OCI-LY7 (cell line): Measurements from ENCODE around the gene CRELD1. TPM values are rescaled to one million over a fixed set of nuclear protein-coding genes. Genes with fewer than 3 reads are reported as not detected.

Experiments
- BruUV-seq: library from RNA; stranded (reverse); fragments of 400-500 nt; replicated peaks from 2 replicates; lab custom pipeline; 2021; lab: Mats Ljungman, UMichigan
- CTCF ChIA-PET: fragments of 300-600 bp; sonication (Branson Sonifier 250); formaldehyde crosslinking; loops from one replicate; lab custom pipeline; 2022; ENCODE audit warnings: antibody characterized with exemption; ENCODE audit not compliant: unreplicated experiment; lab: Charles Lee
- POLR2A ChIA-PET: fragments of 300-600 bp; sonication (Branson Sonifier 250); formaldehyde crosslinking; loops from one replicate; lab custom pipeline; 2022; ENCODE audit warnings: antibody characterized with exemption; lab: Charles Lee
- DNase-seq: peaks from one replicate; pipeline ENCODE4 v3.0.0-alpha.2; 2015; ENCODE audit warnings: low spot score
- H2AFZ ChIP-seq: fragments of 200-600 bp; sonication (generic), shearing (Covaris generic); 2 replicates; pipeline ENCODE4 v1.6.1; 2014; ENCODE audit warnings: mild to moderate bottlenecking, antibody characterized with exemption, low read length, moderate library complexity
- H3K27ac ChIP-seq: fragments of 200-600 bp; sonication (generic); 2 replicates; pipeline ENCODE4 v1.5.1; 2014; ENCODE audit warnings: mixed run types, low read depth, mild to moderate bottlenecking, moderate library complexity, low read length, inconsistent platforms; ENCODE audit not compliant: poor library complexity, severe bottlenecking
- H3K36me3 ChIP-seq: fragments of 200-600 bp; sonication (generic); 2 replicates; pipeline ENCODE4 v1.6.1; 2014; ENCODE audit warnings: mild to moderate bottlenecking, antibody characterized with exemption, low read length, moderate library complexity, mixed read lengths; ENCODE audit not compliant: insufficient read depth
- H3K4me1 ChIP-seq: fragments of 200-600 bp; sonication (generic); 2 replicates; pipeline ENCODE4 v1.5.1; 2014; ENCODE audit warnings: mild to moderate bottlenecking, low read length; ENCODE audit not compliant: insufficient read depth, poor library complexity, severe bottlenecking
- H3K4me2 ChIP-seq: fragments of 200-600 bp; sonication (generic); 2 replicates; pipeline ENCODE4 v1.6.1; 2014; ENCODE audit warnings: mild to moderate bottlenecking, low read length
- H3K4me3 ChIP-seq: fragments of 200-600 bp; sonication (generic); 2 replicates; pipeline ENCODE4 v1.5.1; 2014; ENCODE audit warnings: mild to moderate bottlenecking, low read depth, low read length; ENCODE audit not compliant: poor library complexity, severe bottlenecking
- H3K79me2 ChIP-seq: fragments of 200-600 bp; sonication (generic); 2 replicates; pipeline ENCODE4 v1.6.1; 2016; ENCODE audit warnings: low read depth, mild to moderate bottlenecking, low read length, moderate library complexity, mixed read lengths; ENCODE audit not compliant: insufficient read depth
- H3K9me2 ChIP-seq: fragments of 200-600 bp; sonication (generic); 2 replicates; pipeline ENCODE4 v1.6.1; 2016; ENCODE audit warnings: mild to moderate bottlenecking, low read length, mixed read lengths; ENCODE audit not compliant: insufficient read depth
- H3K9me3 ChIP-seq: fragments of 200-600 bp; sonication (generic); 2 replicates; pipeline ENCODE4 v1.6.1; 2014; ENCODE audit warnings: mild to moderate bottlenecking, mixed run types, low read length, mixed read lengths
- H4K20me1 ChIP-seq: fragments of 200-600 bp; sonication (generic); 2 replicates; pipeline ENCODE4 v1.6.1; 2014; ENCODE audit warnings: mild to moderate bottlenecking, antibody characterized with exemption, low read length, moderate library complexity, mixed read lengths; ENCODE audit not compliant: insufficient read depth
- EZH2phosphoT487 ChIP-seq: fragments of 200-600 bp; sonication (generic); IDR thresholded peaks from 2 replicates; pipeline ENCODE4 v1.6.1; 2018; ENCODE audit warnings: low read depth, borderline replicate concordance, mild to moderate bottlenecking, mixed run types, antibody characterized with exemption, low read length, moderate library complexity, mixed read lengths
- intact Hi-C: fragments of 100-400 bp; cut with micrococcal nuclease; formaldehyde crosslinking; loops from one replicate; pipeline ENCODE4 v1.10.0; 2022; ENCODE audit not compliant: unreplicated experiment
- total RNA-seq, 2 experiments: library from RNA; depleted of rRNA in 1 of 2; stranded (reverse); fragments of >200 nt in 1 of 2; shearing (Covaris generic) in 1 of 2; gene quantifications; 2 replicates each; pipeline ENCODE4 v1.2.3, GENCODE V29; 2014 to 2022
- TF ChIP-seq, protein P1 (sequence below): fragments of 200-600 bp; sonication (generic); conservative IDR thresholded peaks from 2 replicates; pipeline ENCODE4 v1.5.1; 2014; ENCODE audit warnings: mild to moderate bottlenecking, antibody characterized with exemption, low read length, moderate library complexity, mixed read lengths

CRELD1 gene
- total RNA-seq, 2 experiments from 2014 or later: 20.9 to 23.4 TPM

DNA sequence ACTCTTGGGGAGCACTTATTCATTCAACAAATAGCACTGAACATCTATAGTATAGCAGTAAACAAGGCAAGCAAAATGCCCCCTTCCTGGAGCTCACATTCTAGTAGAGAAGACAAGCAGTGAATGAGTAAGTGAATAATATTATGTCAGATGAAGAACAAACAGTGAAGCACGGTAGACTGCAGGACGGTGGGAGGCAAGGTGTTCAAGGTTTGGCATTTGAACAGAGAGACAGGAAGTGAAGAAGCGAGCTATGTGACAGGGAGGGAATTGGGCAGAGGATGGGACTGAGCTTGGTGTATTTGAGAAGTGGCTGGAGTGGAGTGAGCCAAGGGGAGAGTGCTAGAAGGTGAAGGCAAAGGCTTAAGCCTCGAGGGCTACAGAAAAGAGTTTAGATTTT lies 1.4 kb downstream of the CRELD1 start:
- peaks cover 22% of the 10 kb centered on the region for H3K4me1 ChIP-seq
- H3K9me2 ChIP-seq: no peaks in the 10 kb centered on the region
- no peaks in the 10 kb centered on the region; the same call in 1 of the 2 replicates for H3K79me2 ChIP-seq
- BruUV-seq: no TSS peak
- H4K20me1 ChIP-seq: no peaks in the 10 kb centered on the region
- intact Hi-C loops: loop anchor here (5.0 to 10.0 kb wide), 6 partner anchors 93 to 538 kb away; partner anchors contain the start of genes ARPC4, RPUSD3, SEC13 and SETD5
- ChIA-PET POLR2A (interaction anchor here (0.6 to 0.8 kb wide), 2 partner anchors 16 to 45 kb away, joined by 3 to 4 read pairs; partner anchors contain the start of gene JAGN1), CTCF (no interaction called here)
- DNase-seq: no peak
- no peak overlapping the region for H3K27ac ChIP-seq
- TF ChIP-seq, protein P1, sequence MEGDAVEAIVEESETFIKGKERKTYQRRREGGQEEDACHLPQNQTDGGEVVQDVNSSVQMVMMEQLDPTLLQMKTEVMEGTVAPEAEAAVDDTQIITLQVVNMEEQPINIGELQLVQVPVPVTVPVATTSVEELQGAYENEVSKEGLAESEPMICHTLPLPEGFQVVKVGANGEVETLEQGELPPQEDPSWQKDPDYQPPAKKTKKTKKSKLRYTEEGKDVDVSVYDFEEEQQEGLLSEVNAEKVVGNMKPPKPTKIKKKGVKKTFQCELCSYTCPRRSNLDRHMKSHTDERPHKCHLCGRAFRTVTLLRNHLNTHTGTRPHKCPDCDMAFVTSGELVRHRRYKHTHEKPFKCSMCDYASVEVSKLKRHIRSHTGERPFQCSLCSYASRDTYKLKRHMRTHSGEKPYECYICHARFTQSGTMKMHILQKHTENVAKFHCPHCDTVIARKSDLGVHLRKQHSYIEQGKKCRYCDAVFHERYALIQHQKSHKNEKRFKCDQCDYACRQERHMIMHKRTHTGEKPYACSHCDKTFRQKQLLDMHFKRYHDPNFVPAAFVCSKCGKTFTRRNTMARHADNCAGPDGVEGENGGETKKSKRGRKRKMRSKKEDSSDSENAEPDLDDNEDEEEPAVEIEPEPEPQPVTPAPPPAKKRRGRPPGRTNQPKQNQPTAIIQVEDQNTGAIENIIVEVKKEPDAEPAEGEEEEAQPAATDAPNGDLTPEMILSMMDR: no peak
- no peak for TF ChIP-seq EZH2phosphoT487
- no peaks in the 10 kb centered on the region for H3K9me3 ChIP-seq
- peaks cover 16% of the 10 kb centered on the region; the same call in 1 of the 2 replicates for H3K36me3 ChIP-seq
- peak overlapping the region; percentile 87 for H3K4me2 ChIP-seq
- no peak overlapping the region for H2AFZ ChIP-seq
- peak overlapping the region; percentile 71 for H3K4me3 ChIP-seq

DNA sequence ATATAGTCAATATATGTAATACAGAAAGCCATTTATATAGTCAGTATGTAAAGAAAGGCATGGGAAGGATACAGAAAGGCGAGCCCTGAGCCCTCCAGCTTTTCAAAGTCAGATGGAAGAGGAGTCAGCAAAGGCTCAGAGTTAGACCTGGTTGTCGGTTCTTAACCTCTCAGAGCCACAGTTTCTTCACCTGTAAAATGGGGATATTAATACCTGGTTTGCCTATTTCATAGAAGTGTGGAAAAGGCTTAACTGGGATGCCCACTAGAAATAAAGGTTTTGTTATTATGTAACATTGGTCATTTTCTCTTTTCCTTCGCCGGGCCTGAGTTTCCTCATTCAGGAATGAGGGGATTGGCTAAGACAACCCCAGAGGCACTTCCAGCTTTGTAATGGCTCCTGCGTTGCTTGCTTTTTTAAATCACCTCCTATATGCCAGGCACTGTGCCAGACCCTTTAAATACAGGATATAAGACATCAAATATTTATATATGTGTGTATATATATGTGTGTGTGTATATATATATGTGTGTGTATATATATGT lies 2.4 kb downstream of the CRELD1 start:
- no TSS peak for BruUV-seq
- no peak overlapping the region for H3K27ac ChIP-seq
- no peaks in the 10 kb centered on the region; the same call in 1 of the 2 replicates for H3K79me2 ChIP-seq
- CTCF ChIA-PET: no interaction called here
- no peak for DNase-seq
- POLR2A ChIA-PET: no interaction called here
- no peaks in the 10 kb centered on the region for H4K20me1 ChIP-seq
- H3K4me3 ChIP-seq: no peak overlapping the region
- no peaks in the 10 kb centered on the region for H3K9me3 ChIP-seq
- TF ChIP-seq EZH2phosphoT487: no peak
- TF ChIP-seq, protein P1: no peak
- H3K4me1 ChIP-seq: peaks cover 22% of the 10 kb centered on the region
- H3K4me2 ChIP-seq: peak overlapping the region; percentile 87
- peaks cover 20% of the 10 kb centered on the region for H3K36me3 ChIP-seq
- intact Hi-C loops: loop anchor here (10.0 kb wide), 1 partner anchor 289 kb away; no protein-coding TSS in a partner anchor
- no peak overlapping the region for H2AFZ ChIP-seq
- no peaks in the 10 kb centered on the region for H3K9me2 ChIP-seq
